Epithelial cell of proximal tubule (primary cell): ENCODE results near the gene ATP13A4. TPM values are rescaled to one million over a fixed set of nuclear protein-coding genes. Genes with fewer than 3 reads are reported as not detected.

Experiments used
- DNase-seq: peaks from one replicate; pipeline ENCODE4 v3.0.0-alpha.2; 2011; ENCODE audit warnings: low read depth
- H3K4me3 ChIP-seq: 2 replicates; pipeline ENCODE4 v1.5.1; 2011; ENCODE audit warnings: low read depth, mild to moderate bottlenecking, low read length
- total RNA-seq: library from RNA; depleted of rRNA; stranded (reverse); fragments of >200 nt; gene quantifications from 2 replicates; pipeline ENCODE4 v1.2.3, GENCODE V29; 2015
- TF ChIP-seq, protein P1 (sequence below): conservative IDR thresholded peaks from 2 replicates; pipeline ENCODE4 v1.5.1; 2012; ENCODE audit warnings: low read depth, mild to moderate bottlenecking, low read length

Gene ATP13A4
- total RNA-seq, 1 donor from 2014 or later = not detected

DNA sequence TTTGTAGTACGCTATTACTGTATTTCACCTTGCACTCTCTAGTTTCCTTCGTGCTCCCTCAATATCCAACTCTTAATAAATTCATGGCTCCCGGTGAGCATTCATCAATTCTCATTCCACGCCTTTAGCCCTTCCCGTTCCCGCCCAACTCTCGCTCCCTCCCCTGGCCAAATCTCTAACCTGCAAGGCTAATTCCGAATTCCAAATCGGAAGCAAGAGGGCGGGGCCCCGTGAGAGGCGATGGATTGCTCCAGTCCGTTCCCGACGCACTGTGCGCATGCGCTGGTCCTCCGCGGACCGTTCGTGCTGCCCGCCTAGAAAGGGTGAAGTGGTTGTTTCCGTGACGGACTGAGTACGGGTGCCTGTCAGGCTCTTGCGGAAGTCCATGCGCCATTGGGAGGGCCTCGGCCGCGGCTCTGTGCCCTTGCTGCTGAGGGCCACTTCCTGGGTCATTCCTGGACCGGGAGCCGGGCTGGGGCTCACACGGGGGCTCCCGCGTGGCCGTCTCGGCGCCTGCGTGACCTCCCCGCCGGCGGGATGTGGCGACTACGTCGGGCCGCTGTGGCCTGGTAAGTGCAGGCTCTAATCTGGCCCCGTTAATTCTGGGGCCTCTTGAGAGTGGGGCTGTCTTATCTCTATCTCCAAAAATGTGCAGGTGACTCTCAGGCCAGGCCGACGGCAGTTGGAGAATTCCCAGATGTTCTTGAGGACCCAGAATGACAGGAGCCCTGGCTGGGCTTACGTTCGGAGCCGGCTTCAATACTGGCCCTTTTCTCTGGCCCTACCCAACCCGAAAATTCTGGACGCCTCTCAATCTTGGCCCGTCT is 38.4 kb upstream of the ATP13A4 start, which contains the start of gene OPA1:
Gene OPA1 (plus strand): TSS at position 368 of the 827 bp plus-strand sequence. CDS start 170 bp downstream, at position 538.
- peak within 1 kb of the TSS; percentile 88 for H3K4me3 ChIP-seq
- DNase-seq = peak; percentile 82
- TF ChIP-seq, protein P1, sequence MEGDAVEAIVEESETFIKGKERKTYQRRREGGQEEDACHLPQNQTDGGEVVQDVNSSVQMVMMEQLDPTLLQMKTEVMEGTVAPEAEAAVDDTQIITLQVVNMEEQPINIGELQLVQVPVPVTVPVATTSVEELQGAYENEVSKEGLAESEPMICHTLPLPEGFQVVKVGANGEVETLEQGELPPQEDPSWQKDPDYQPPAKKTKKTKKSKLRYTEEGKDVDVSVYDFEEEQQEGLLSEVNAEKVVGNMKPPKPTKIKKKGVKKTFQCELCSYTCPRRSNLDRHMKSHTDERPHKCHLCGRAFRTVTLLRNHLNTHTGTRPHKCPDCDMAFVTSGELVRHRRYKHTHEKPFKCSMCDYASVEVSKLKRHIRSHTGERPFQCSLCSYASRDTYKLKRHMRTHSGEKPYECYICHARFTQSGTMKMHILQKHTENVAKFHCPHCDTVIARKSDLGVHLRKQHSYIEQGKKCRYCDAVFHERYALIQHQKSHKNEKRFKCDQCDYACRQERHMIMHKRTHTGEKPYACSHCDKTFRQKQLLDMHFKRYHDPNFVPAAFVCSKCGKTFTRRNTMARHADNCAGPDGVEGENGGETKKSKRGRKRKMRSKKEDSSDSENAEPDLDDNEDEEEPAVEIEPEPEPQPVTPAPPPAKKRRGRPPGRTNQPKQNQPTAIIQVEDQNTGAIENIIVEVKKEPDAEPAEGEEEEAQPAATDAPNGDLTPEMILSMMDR = peak; percentile 12

DNA sequence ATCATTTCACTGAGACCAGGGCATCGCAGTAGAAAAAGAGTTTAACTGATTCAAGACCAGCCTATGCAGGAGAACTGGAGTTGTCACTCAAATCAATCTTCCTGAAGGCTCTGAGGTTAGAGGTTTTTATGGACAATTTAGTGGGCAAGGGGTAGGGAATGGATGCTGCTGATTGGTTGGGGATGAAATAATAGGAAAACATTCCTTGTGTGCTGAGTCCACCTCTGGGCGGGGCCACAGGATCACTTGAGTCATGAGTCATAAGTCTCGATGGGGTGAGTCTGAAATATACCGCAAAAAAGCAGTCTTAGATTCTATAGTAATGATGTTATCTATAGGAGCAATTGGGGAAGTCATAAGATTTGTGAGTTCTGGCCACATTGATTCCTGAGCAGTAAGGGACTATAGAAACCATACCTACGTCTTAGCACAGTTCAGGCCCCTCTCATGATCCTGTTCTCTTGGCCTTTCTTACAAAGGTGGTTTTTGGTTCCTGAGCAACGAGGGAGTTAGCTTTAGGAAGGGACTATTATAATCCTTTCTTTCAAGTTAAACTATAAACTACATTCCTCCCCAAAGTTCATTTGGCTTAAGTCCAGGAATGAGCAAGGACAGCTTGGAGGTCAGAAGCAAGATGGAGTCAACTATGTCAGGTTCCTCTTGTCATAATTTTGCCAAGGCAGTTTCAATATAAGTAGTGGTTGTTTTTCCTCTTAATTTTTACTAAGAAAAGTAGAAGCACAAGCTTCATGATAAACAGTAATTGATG is 35.6 kb upstream of the ATP13A4 start:
- TF ChIP-seq, protein P1 = no peak
- DNase-seq = no peak
- H3K4me3 ChIP-seq = no peak overlapping the region

DNA sequence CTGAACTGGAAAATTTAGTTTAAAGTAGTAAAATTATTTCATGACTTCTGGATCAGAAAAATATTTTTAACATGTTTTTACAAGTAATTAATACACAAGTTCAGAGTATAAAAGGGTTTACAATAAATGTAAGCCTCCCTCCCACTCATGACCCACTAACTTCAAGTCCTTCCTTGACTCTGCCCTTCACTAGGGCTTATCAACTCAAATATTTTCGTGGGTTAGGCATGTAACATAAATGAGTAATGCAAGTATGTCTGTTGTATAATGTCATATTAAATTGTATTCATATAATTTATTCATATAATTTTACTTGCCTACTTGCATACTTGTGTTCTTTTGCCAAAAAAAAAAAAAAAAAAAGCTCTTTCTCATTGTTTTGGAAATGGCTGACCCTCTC is 34.9 kb upstream of the ATP13A4 start:
- no peak for DNase-seq
- H3K4me3 ChIP-seq = no peak overlapping the region
- TF ChIP-seq, protein P1 = no peak

DNA sequence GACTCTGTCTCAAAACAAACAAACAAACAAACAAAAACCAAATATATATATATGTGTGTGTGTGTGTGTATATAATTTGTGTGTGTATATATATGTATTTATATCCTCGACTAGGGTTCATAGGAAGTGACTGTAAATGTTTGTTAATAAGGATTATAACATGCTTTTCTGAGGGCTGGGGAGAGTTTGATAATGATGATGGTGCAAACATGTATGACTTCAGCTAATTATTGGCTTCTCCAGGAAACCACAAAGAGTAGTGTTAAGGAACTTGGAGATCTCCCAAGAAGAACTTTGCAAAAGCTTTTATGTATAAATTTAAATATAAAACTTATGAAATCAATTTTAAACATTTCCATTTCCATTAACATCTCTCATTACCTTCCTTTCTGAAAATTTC is 34.4 kb upstream of the ATP13A4 start:
- no peak for DNase-seq
- H3K4me3 ChIP-seq = no peak overlapping the region
- TF ChIP-seq, protein P1 = no peak

DNA sequence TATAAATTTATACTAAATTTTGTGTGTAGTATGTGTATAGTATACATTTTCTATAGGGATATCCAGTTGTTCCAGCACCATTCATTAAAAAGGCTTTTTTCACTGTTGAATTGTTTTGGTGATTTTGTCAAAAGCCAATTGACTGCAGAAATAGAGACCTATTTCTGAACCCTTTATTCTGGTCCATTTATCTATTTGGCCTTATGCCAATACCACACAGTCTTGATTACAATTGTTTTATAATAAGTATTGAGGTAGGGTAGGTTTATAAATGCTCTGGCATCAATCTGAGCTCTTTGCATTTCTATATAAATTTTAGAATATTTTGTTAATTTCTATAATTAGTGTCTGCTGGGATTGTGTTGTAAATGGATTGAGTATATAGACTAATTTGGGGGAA is 31.8 kb upstream of the ATP13A4 start:
- TF ChIP-seq, protein P1 = no peak
- H3K4me3 ChIP-seq = no peak overlapping the region
- DNase-seq = no peak

DNA sequence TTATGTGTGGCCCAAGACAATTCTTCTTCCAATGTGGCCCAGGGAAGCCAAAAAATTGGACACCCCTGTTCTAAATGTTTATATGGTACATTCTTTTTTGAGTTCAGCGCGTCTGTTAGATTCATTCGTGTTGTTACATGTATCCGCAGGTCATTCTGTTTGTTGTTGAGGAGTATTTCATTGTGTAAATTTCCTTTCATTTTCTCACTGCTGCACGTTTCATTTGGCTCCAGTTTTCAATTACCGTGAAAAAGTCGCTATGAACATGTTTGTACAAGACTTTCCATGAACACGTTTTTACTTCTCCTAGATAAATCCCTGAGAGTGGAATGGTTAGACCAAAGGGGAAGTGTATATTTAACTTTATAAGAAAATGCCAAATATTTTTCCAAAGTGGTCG is 30.8 kb upstream of the ATP13A4 start:
- H3K4me3 ChIP-seq = no peak overlapping the region
- DNase-seq = no peak
- TF ChIP-seq, protein P1 = no peak
